ENCODE data around the gene ATXN10.

DNA sequence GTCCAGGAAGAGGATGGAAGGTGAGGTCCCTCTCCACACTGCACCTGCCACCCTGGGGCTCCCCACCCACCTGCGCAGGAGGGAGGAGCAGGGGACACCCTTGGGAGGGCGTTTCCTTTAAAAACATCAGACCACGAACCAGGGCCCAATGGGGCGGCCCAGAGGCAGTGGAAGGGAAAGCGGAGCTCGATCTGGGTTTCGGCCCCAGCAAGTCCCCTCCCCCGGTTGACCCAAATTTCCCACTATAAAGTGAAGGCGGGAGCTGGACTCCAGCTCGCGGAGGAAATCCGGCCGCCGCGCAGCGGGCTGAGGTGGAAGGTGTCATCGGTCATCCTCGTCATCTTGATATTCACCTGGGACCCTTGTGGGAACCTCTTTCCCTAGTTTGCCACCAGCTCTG is 206.0 kb downstream of the ATXN10 start:
- TF ChIP-seq CTCF (IDR thresholded peaks at IDR 0.05; ENCODE audit: borderline replicate concordance, extremely low read depth, low read length, poor library complexity, severe bottlenecking) (no peak), EZH2 (IDR thresholded peaks at IDR 0.05; ENCODE audit: borderline replicate concordance, low read depth, low read length, severe bottlenecking) (no peak)
